H1 (cell line): ENCODE results near the gene TSPEAR.

Experiments used
- BRCA1 ChIP-seq: IDR thresholded peaks from 2 replicates; pipeline ENCODE4 v1.6.1; 2012; ENCODE audit warnings: low read depth, low read length, improper control_type of control experiment
- TF ChIP-seq, protein P1 (sequence below): IDR thresholded peaks from 2 replicates; pipeline ENCODE4 v1.6.1; 2011; ENCODE audit warnings: low read length, improper control_type of control experiment

DNA sequence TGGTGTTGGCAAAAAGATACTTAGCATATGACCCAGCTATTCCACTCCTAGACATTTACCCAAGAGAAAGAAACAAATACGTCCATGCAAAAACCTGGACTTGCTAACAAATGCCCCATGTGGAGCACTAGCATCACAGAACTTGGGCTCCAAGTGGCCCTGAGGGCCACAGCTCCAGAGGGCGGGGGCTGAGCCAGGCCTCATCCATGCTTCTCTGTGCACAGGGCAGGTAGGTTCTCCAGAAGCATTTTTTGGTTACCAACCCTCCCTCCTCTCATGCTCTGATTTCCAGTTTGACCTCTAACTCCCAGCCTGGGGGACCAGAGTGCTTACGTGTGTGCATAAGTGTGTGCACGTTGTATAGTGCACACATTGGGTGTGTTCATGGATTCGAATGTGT, 46.7 kb downstream of the TSPEAR start:
- TF ChIP-seq BRCA1, result no peak
- TF ChIP-seq, protein P1, sequence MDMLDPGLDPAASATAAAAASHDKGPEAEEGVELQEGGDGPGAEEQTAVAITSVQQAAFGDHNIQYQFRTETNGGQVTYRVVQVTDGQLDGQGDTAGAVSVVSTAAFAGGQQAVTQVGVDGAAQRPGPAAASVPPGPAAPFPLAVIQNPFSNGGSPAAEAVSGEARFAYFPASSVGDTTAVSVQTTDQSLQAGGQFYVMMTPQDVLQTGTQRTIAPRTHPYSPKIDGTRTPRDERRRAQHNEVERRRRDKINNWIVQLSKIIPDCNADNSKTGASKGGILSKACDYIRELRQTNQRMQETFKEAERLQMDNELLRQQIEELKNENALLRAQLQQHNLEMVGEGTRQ, result no peak
